Neuronal stem cell (in vitro differentiated cells): ENCODE measurements around the gene TRAF3IP3.
"Not testable (repeated sequence)": the region's sequence is repeated elsewhere in the genome, so short reads cannot be mapped to it uniquely, and the experiment has no call there.

Source experiments
- DNase-seq: peaks from one replicate; pipeline ENCODE4 v3.0.0-alpha.2; 2013; ENCODE audit warnings: low spot score
- H2AFZ ChIP-seq: one replicate; pipeline ENCODE4 v1.6.1; 2013; ENCODE audit warnings: mild to moderate bottlenecking, low read length, inconsistent platforms
- H2AK5ac ChIP-seq: 2 replicates; pipeline ENCODE4 v1.6.1; 2013; ENCODE audit warnings: low read depth, mild to moderate bottlenecking, inconsistent platforms, low read length, moderate library complexity, mixed read lengths
- H2BK120ac ChIP-seq: 2 replicates; pipeline ENCODE4 v1.6.1; 2013; ENCODE audit warnings: low read depth, mild to moderate bottlenecking, inconsistent platforms, low read length, moderate library complexity, mixed read lengths
- H2BK12ac ChIP-seq: one replicate; pipeline ENCODE4 v1.6.1; 2013; ENCODE audit warnings: low read length, inconsistent platforms
- H2BK15ac ChIP-seq: 2 replicates; pipeline ENCODE4 v1.6.1; 2013; ENCODE audit warnings: mild to moderate bottlenecking, low read length, inconsistent platforms, mixed read lengths
- H2BK5ac ChIP-seq: one replicate; pipeline ENCODE4 v1.6.1; 2013; ENCODE audit warnings: inconsistent platforms, mild to moderate bottlenecking, low read length, moderate library complexity
- H3K14ac ChIP-seq: one replicate; pipeline ENCODE4 v1.6.1; 2013; ENCODE audit warnings: low read length, inconsistent platforms
- H3K18ac ChIP-seq: 2 replicates; pipeline ENCODE4 v1.6.1; 2013; ENCODE audit warnings: low read length, inconsistent platforms
- H3K23ac ChIP-seq: 2 replicates; pipeline ENCODE4 v1.6.1; 2013; ENCODE audit warnings: low read depth, mild to moderate bottlenecking, mixed read lengths, low read length, inconsistent platforms; ENCODE audit not compliant: poor library complexity
- H3K27ac ChIP-seq: replicated peaks from 3 replicates; pipeline ENCODE4 v1.5.1; 2013; ENCODE audit warnings: low read length, inconsistent platforms
- H3K27me3 ChIP-seq, 3 experiments: 2 replicates each; pipeline ENCODE4 v1.6.1; 2013; ENCODE audit warnings: low read length in 3 of 3, mild to moderate bottlenecking in 2 of 3, inconsistent platforms in 1 of 3, low read depth in 1 of 3, mixed read lengths in 1 of 3, moderate library complexity in 1 of 3; ENCODE audit not compliant: control insufficient read depth in 3 of 3, insufficient read depth in 3 of 3
- H3K36me3 ChIP-seq, 2 donors: replicated peaks in 1 of 2; 2 replicates each; pipeline ENCODE4 v1.6.1; 2013; ENCODE audit warnings: low read length in 2 of 2; ENCODE audit not compliant: control insufficient read depth in 2 of 2, insufficient read depth in 2 of 2
- H3K4ac ChIP-seq: 2 replicates; pipeline ENCODE4 v1.6.1; 2013; ENCODE audit warnings: inconsistent platforms, mild to moderate bottlenecking, low read length, moderate library complexity
- H3K4me1 ChIP-seq, 2 donors: 1 replicate in 1 of 2; 2 replicates in 1 of 2; pipeline ENCODE4 v1.6.1; 2013; ENCODE audit warnings: low read length in 2 of 2, low read depth in 1 of 2; ENCODE audit not compliant: control insufficient read depth in 2 of 2, insufficient read depth in 1 of 2
- H3K4me2 ChIP-seq: one replicate; pipeline ENCODE4 v1.6.1; 2013; ENCODE audit warnings: mild to moderate bottlenecking, low read length, inconsistent platforms; ENCODE audit not compliant: insufficient read depth, poor library complexity, severe bottlenecking
- H3K4me3 ChIP-seq, 2 donors: 2 replicates each; pipeline ENCODE4 v1.5.1; 2013; ENCODE audit warnings: low read length in 2 of 2, mild to moderate bottlenecking in 2 of 2, inconsistent platforms in 1 of 2, moderate library complexity in 1 of 2
- H3K79me1 ChIP-seq: one replicate; pipeline ENCODE4 v1.6.1; 2013; ENCODE audit warnings: low read depth, mild to moderate bottlenecking, inconsistent platforms, low read length, moderate library complexity
- H3K9ac ChIP-seq: one replicate; pipeline ENCODE4 v1.6.1; 2013; ENCODE audit warnings: mild to moderate bottlenecking, low read depth, low read length, inconsistent platforms; ENCODE audit not compliant: poor library complexity
- H3K9me3 ChIP-seq, 2 donors: replicated peaks in 1 of 2; 2 replicates each; pipeline versions ENCODE3 to v1.6.1; 2013; ENCODE audit warnings: low read length in 2 of 2, mild to moderate bottlenecking in 2 of 2, inconsistent platforms in 1 of 2, low read depth in 1 of 2, mixed read lengths in 1 of 2, moderate library complexity in 1 of 2; ENCODE audit not compliant: control insufficient read depth in 2 of 2, insufficient read depth in 1 of 2
- H4K8ac ChIP-seq: one replicate; pipeline ENCODE4 v1.6.1; 2013; ENCODE audit warnings: low read depth, mild to moderate bottlenecking, inconsistent platforms, low read length, moderate library complexity
- H4K91ac ChIP-seq: one replicate; pipeline ENCODE4 v1.6.1; 2013; ENCODE audit warnings: low read length, low read depth, mild to moderate bottlenecking, inconsistent platforms; ENCODE audit not compliant: poor library complexity
- WGBS, 2 donors: extraction: QIAGEN DNeasy Blood & Tissue Kit; methylation state at CpG; one replicate each; pipeline ENCODE4 v1.1.7; 2013; ENCODE audit warnings: missing lambda C conversion rate in 2 of 2, mixed read lengths in 1 of 2; ENCODE audit not compliant: insufficient read length in 2 of 2, insufficient replicate concordance in 1 of 2; ENCODE audit errors: extremely low coverage in 2 of 2; 5-methylcytosine and 5-hydroxymethylcytosine counted together

Gene TRAF3IP3

DNA sequence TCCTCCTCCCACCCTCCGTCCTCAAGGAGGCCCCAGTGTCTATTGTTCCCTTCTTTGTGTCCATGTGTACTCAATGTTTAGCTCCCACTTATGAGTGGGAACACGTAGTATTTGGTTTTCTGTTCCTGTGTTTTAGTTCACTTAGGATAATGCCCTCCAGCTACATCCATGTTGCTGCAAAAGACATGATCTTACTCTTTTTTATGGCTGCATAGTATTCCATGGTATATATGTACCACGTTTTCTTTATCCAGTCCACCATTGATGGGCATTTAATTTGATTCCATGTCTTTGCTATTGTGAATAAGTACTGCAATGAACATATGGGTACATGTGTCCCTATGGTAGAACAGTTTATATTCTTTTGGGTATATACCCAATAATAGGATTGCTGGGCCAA is 37.9 kb downstream of the TRAF3IP3 start:
- H3K9me3 ChIP-seq, H2BK12ac ChIP-seq, H3K23ac ChIP-seq, H3K4me3 ChIP-seq, H2BK5ac ChIP-seq, H3K14ac ChIP-seq, H3K18ac ChIP-seq, H3K79me1 ChIP-seq, H2AFZ ChIP-seq, H3K36me3 ChIP-seq, H3K9ac ChIP-seq, H3K27ac ChIP-seq, H4K91ac ChIP-seq, H2BK15ac ChIP-seq, H2AK5ac ChIP-seq, H3K4me2 ChIP-seq, H2BK120ac ChIP-seq, H4K8ac ChIP-seq, H3K4me1 ChIP-seq, H3K4ac ChIP-seq, DNase-seq: not testable (repeated sequence)
- peaks cover 0 to 64% (median 3%) of the 10 kb centered on the region in 3 experiments for H3K27me3 ChIP-seq
- WGBS, 2 donors, result no CpG with 5 or more reads among the region's 3 CpGs

DNA sequence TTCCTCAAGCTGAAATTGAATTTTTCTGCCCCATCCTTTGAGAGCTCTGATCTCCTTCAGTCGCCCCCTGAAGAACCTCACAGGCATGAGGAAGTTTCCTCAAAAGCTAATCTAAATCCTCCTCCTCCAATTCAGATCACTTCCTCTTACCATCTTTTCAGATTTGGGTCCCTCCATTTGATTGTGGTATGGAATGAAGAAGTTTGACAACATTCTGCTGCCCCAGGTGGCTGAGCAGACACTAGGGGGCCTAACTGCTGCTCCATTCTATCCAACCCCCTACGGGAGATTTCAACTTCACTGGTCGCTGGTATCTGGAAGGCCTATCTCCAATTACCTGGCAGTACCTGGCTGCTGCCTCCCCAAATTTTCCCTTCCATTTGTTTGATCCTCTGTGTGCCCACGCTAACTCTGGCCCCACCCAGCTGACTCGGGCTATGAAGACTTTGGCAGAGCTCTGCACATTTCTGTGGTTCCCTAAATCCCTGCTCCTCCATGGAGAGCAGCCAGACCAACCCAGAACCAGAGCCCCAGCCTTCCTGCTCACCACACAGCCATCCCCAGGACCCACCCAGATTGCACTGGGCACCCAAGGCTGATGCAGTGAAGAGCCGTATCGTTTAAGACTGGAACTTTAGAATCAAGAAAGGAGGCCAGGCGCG is 42.3 kb downstream of the TRAF3IP3 start:
- H2BK120ac ChIP-seq, result no peak overlapping the region
- H2AK5ac ChIP-seq, result no peak overlapping the region
- no peak overlapping the region for H3K4me2 ChIP-seq
- no peaks in the 10 kb centered on the region for H3K79me1 ChIP-seq
- no peak overlapping the region for H2BK12ac ChIP-seq
- no peaks in the 10 kb centered on the region for H3K4me1 ChIP-seq
- no peak overlapping the region for H2BK5ac ChIP-seq
- no CpG with 5 or more reads among the region's 9 CpGs for WGBS, 2 donors
- no peak overlapping the region for H3K18ac ChIP-seq
- H3K14ac ChIP-seq, result no peak overlapping the region
- H3K27ac ChIP-seq, result no peak overlapping the region
- H3K4ac ChIP-seq, result no peak overlapping the region
- H2BK15ac ChIP-seq, result no peak overlapping the region
- peaks cover 0 to 70% (median 0%) of the 10 kb centered on the region in 3 experiments for H3K27me3 ChIP-seq
- no peaks in the 10 kb centered on the region for H3K9me3 ChIP-seq
- H3K9ac ChIP-seq, result no peak overlapping the region
- H3K36me3 ChIP-seq, result no peaks in the 10 kb centered on the region
- no peak overlapping the region for H4K8ac ChIP-seq
- H2AFZ ChIP-seq, result no peak overlapping the region
- no peak for DNase-seq
- no peak overlapping the region for H4K91ac ChIP-seq
- H3K23ac ChIP-seq, result no peak overlapping the region
- no peak overlapping the region for H3K4me3 ChIP-seq

DNA sequence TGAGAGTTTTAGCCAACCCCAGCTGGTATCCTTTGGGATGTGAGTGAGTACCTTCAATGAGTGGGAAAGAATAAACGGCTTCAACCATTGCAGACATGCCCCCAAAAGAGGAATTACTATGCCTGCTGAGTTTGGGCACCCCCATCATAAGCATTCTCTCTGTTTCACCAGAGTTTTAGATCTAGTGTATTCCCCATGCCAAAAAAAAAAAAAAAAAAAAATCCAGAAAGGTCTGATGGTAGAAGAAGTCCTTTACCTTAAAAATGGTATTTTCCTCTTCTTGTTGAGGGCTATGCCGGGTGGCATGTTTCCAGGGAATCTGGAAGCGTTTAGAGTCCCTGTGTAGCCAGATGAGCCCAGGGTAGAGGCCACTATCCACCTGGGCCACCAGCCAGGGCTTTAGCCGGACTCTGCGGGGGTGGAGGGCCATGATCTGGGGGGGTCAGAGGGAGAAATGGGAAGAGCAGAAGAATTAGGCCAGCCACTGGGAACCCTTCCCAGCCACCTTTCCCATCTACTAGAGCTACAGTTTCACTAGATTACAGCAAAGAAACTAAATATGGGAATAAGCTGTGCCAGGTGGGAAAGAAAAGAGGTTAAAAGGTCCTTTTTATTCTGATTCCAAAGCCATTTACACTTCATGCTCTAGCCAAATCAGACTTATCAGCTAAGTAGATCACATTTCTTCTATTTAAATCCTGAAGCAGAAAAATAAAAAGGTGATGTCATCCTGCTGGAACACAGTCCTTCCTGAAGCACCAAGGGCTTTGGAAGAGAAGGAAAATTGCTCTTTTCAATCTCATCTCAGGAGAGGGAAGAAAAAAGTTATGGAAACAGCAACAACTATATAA is 45.4 kb downstream of the TRAF3IP3 start:
- H3K4me3 ChIP-seq, result no peak overlapping the region
- no peak overlapping the region for H3K4ac ChIP-seq
- H4K8ac ChIP-seq, result no peak overlapping the region
- H3K23ac ChIP-seq, result no peak overlapping the region
- no peak overlapping the region for H3K9ac ChIP-seq
- DNase-seq, result no peak
- no peak overlapping the region for H3K14ac ChIP-seq
- H3K27me3 ChIP-seq, result peaks cover 0 to 88% (median 21%) of the 10 kb centered on the region in 3 experiments
- H3K9me3 ChIP-seq, result peaks cover 0 to 4% of the 10 kb centered on the region in 2 donors
- no peak overlapping the region for H2AK5ac ChIP-seq
- H3K18ac ChIP-seq, result no peak overlapping the region
- peaks cover 0 to 3% of the 10 kb centered on the region in 2 donors for H3K4me1 ChIP-seq
- H3K4me2 ChIP-seq, result no peak overlapping the region
- no peak overlapping the region for H2BK5ac ChIP-seq
- H2BK120ac ChIP-seq, result no peak overlapping the region
- no peak overlapping the region for H2BK12ac ChIP-seq
- no peak overlapping the region for H2BK15ac ChIP-seq
- no peak overlapping the region for H4K91ac ChIP-seq
- no CpG with 5 or more reads among the region's 5 CpGs for WGBS, 2 donors
- H2AFZ ChIP-seq, result no peak overlapping the region
- H3K36me3 ChIP-seq, result no peaks in the 10 kb centered on the region
- no peak overlapping the region for H3K27ac ChIP-seq
- no peaks in the 10 kb centered on the region for H3K79me1 ChIP-seq

DNA sequence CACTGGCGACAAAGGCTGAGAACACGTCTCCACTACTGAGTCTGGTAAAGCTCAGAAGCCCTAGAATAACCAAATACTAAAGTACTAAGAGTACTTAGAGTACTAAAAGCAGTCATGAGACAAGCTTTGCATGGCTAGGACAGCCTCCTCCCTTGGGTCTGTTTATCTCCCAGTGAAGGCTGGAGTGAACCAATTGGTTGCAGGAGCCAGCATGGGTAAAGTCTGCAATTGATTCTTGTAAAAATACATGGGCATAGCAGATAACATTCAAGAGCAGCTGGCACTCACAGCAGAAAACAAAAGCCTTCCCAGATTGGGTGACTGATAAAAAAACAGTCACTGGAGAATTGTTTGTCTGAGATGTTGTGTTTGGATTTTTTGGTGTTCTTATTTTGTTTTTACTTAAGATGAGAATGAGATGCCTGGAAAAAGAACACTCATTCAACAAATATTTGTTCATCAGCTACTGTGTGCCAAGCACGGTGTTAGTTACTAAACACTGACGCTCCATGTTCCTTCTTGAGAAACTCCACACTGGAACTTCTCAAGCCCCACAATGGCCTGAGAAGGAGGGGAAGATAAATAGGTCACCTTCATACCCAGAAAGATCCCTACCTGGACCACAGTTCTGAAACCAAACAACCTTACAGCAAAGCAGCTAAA is 46.4 kb downstream of the TRAF3IP3 start:
- H3K27ac ChIP-seq, result no peak overlapping the region
- H3K18ac ChIP-seq, result no peak overlapping the region
- no peaks in the 10 kb centered on the region for H3K79me1 ChIP-seq
- no peak overlapping the region for H2BK120ac ChIP-seq
- H3K4ac ChIP-seq, result no peak overlapping the region
- H3K9me3 ChIP-seq, result peaks cover 0 to 4% of the 10 kb centered on the region in 2 donors
- H4K91ac ChIP-seq, result no peak overlapping the region
- DNase-seq, result no peak
- no peak overlapping the region for H2BK15ac ChIP-seq
- no peak overlapping the region for H3K4me3 ChIP-seq
- no peak overlapping the region for H2AK5ac ChIP-seq
- H2BK5ac ChIP-seq, result no peak overlapping the region
- H3K14ac ChIP-seq, result no peak overlapping the region
- no peak overlapping the region for H3K4me2 ChIP-seq
- no peak overlapping the region for H2AFZ ChIP-seq
- WGBS, 2 donors, result no CpG with 5 or more reads among the region's 4 CpGs
- H3K27me3 ChIP-seq, result peaks cover 0 to 89% (median 21%) of the 10 kb centered on the region in 3 experiments
- H4K8ac ChIP-seq, result no peak overlapping the region
- no peak overlapping the region for H3K9ac ChIP-seq
- peaks cover 0 to 5% of the 10 kb centered on the region in 2 donors for H3K4me1 ChIP-seq
- H2BK12ac ChIP-seq, result no peak overlapping the region
- no peaks in the 10 kb centered on the region for H3K36me3 ChIP-seq
- H3K23ac ChIP-seq, result no peak overlapping the region
